COLO668 (cell line): ENCODE results near the gene NUP62.
"Not testable (repeated sequence)": the region's sequence is repeated elsewhere in the genome, so short reads cannot be mapped to it uniquely, and the experiment has no call there.

ENCODE experiments used
- DNase-seq: peaks from one replicate; lab custom pipeline; 2025; ENCODE audit not compliant: unreplicated experiment; lab: John Stamatoyannopoulos, UW

Gene NUP62

GRCh38 chr19:49929121-49929610 is at the start of gene NUP62, which contains the start of gene ATF5:
NUP62 (minus strand) TSS chr19:49929504; CDS start chr19:49909807, 19,697 bp downstream.
ATF5 (plus strand) TSS chr19:49929205; CDS start chr19:49930851, 1,646 bp downstream.
- DNase-seq, result peak; percentile 94

GRCh38 chr19:49978324-49978723 is 49.0 kb upstream of the NUP62 start:
- DNase-seq, result no peak

GRCh38 chr19:49977881-49978280 is 48.6 kb upstream of the NUP62 start:
- DNase-seq, result no peak

- DNase-seq, result no peak
These were observed 47.8 kb upstream of the NUP62 start for GRCh38 chr19:49977076-49977475.

- DNase-seq, result no peak
These were observed 47.2 kb upstream of the NUP62 start for GRCh38 chr19:49976496-49976895.

- no peak for DNase-seq
These were observed 45.7 kb upstream of the NUP62 start for GRCh38 chr19:49975051-49975450.

GRCh38 chr19:49973987-49974386 is 44.7 kb upstream of the NUP62 start:
- DNase-seq, result no peak

- DNase-seq, result no peak
These were observed 43.5 kb upstream of the NUP62 start for GRCh38 chr19:49972841-49973240.

- DNase-seq, result no peak
These were observed 42.7 kb upstream of the NUP62 start for GRCh38 chr19:49971991-49972411.

GRCh38 chr19:49969355-49969754 is 40.1 kb upstream of the NUP62 start:
- not testable (repeated sequence) for DNase-seq

- no peak for DNase-seq
These were observed 39.1 kb upstream of the NUP62 start for GRCh38 chr19:49968279-49968922.

GRCh38 chr19:49960980-49961379 is 31.7 kb upstream of the NUP62 start, which contains the start of gene SIGLEC11:
SIGLEC11 (minus strand) TSS chr19:49961172; CDS start chr19:49961081, 91 bp downstream.
- not testable (repeated sequence) for DNase-seq

GRCh38 chr19:49959892-49960291 is 30.6 kb upstream of the NUP62 start:
- DNase-seq, result not testable (repeated sequence)

- DNase-seq, result not testable (repeated sequence)
These were observed 29.3 kb upstream of the NUP62 start for GRCh38 chr19:49958596-49958995.

- DNase-seq, result not testable (repeated sequence)
These were observed 28.8 kb upstream of the NUP62 start for GRCh38 chr19:49958144-49958543.

- DNase-seq, result no peak
These were observed 28.1 kb upstream of the NUP62 start for GRCh38 chr19:49957262-49957915.

- no peak for DNase-seq
These were observed 26.8 kb upstream of the NUP62 start for GRCh38 chr19:49956115-49956495.

- DNase-seq, result peak; percentile 62
These were observed 25.6 kb upstream of the NUP62 start for GRCh38 chr19:49954933-49955332.

- DNase-seq, result no peak
These were observed 25.0 kb upstream of the NUP62 start for GRCh38 chr19:49954092-49954829.

- DNase-seq, result no peak
These were observed 24.1 kb upstream of the NUP62 start for GRCh38 chr19:49953416-49953815.

GRCh38 chr19:49952906-49953305 is 23.6 kb upstream of the NUP62 start:
- DNase-seq, result no peak

GRCh38 chr19:49952479-49952836 is 23.2 kb upstream of the NUP62 start:
- DNase-seq, result no peak
